GM12875 (cell line): Measurements from ENCODE around the gene KCNG4.

Experiments
- H3K4me3 ChIP-seq: one replicate; pipeline ENCODE4 v1.5.1; 2011; ENCODE audit warnings: low read depth, low read length, control low read depth
- CTCF ChIP-seq: IDR thresholded peaks from 2 replicates; pipeline ENCODE4 v1.5.1; 2011; ENCODE audit warnings: low read depth, mild to moderate bottlenecking, control low read depth, inconsistent platforms, low read length, moderate library complexity, borderline replicate concordance; ENCODE audit not compliant: insufficient read depth

KCNG4 gene

GRCh38 chr16:84239909-84240308 is at the start of gene KCNG4:
Gene KCNG4 (minus strand): TSS chr16:84240012. CDS start chr16:84237485, 2,527 bp downstream.
- TF ChIP-seq CTCF = no peak
- H3K4me3 ChIP-seq = no peak within 1 kb of the TSS

GRCh38 chr16:84288902-84289301 is 49.1 kb upstream of the KCNG4 start:
- no peak for TF ChIP-seq CTCF

GRCh38 chr16:84286578-84287240 is 46.9 kb upstream of the KCNG4 start:
- TF ChIP-seq CTCF = no peak
- no peak overlapping the region for H3K4me3 ChIP-seq

More at GRCh38 chr16:84288902-84289301, 49.1 kb upstream of the KCNG4 start:
- no peak overlapping the region for H3K4me3 ChIP-seq

GRCh38 chr16:84284154-84284722 is 44.4 kb upstream of the KCNG4 start:
- TF ChIP-seq CTCF = no peak
- H3K4me3 ChIP-seq = no peak overlapping the region

GRCh38 chr16:84283314-84284153 is 43.7 kb upstream of the KCNG4 start:
- no peak overlapping the region for H3K4me3 ChIP-seq

GRCh38 chr16:84282533-84282932 is 42.7 kb upstream of the KCNG4 start:
- no peak overlapping the region for H3K4me3 ChIP-seq

More at GRCh38 chr16:84283314-84284153, 43.7 kb upstream of the KCNG4 start:
- no peak for TF ChIP-seq CTCF

More at GRCh38 chr16:84282533-84282932, 42.7 kb upstream of the KCNG4 start:
- TF ChIP-seq CTCF = no peak
